PC-3 (cell line): ENCODE data around the gene CFAP206. TPM values are rescaled to one million over a fixed set of nuclear protein-coding genes. Genes with fewer than 3 reads are reported as not detected.

Experiments used
- ATAC-seq: fragments of 200-7000 bp; cut with Tn5 transposase; 2 replicates; pipeline ENCODE4 v1.9.1; 2020; ENCODE audit warnings: mild to moderate bottlenecking, moderate library complexity
- BruUV-seq: library from RNA; stranded (reverse); fragments of 400-500 nt; replicated peaks from 2 replicates; lab custom pipeline; 2021; lab: Mats Ljungman, UMichigan
- CTCF ChIA-PET: fragments of 300-600 bp; sonication (Branson Sonifier 250); formaldehyde crosslinking; loops from one replicate; lab custom pipeline; 2022; ENCODE audit warnings: antibody characterized with exemption; lab: Charles Lee
- POLR2A ChIA-PET: fragments of 300-600 bp; sonication (Branson Sonifier 250); formaldehyde crosslinking; loops from one replicate; lab custom pipeline; 2022; ENCODE audit warnings: antibody characterized with exemption; ENCODE audit not compliant: unreplicated experiment; lab: Charles Lee
- DNase-seq: peaks from one replicate; pipeline ENCODE4 v3.0.0-alpha.2; 2015
- H2AFZ ChIP-seq: fragments of 300-600 bp; sonication (generic); 2 replicates; pipeline ENCODE4 v1.6.0; 2016; ENCODE audit warnings: antibody characterized with exemption, low read length
- H3F3A ChIP-seq: fragments of 300-600 bp; sonication (generic); one replicate; pipeline ENCODE4 v1.6.0; 2017; ENCODE audit warnings: antibody characterized with exemption, low read length, control low read depth, mild to moderate bottlenecking; ENCODE audit not compliant: unreplicated experiment
- H3K27ac ChIP-seq: fragments of 300-600 bp; sonication (generic); 2 replicates; pipeline ENCODE4 v1.5.1; 2016; ENCODE audit warnings: mild to moderate bottlenecking, low read length
- H3K27me3 ChIP-seq: fragments of 300-600 bp; sonication (generic); 2 replicates; pipeline ENCODE4 v1.6.1; 2016; ENCODE audit warnings: low read length, mixed read lengths
- H3K36me3 ChIP-seq: fragments of 300-600 bp; sonication (generic); 2 replicates; pipeline ENCODE4 v1.6.1; 2016; ENCODE audit warnings: low read depth, mixed run types, low read length, mixed read lengths
- H3K4me1 ChIP-seq: fragments of 300-600 bp; sonication (generic); 2 replicates; pipeline ENCODE4 v1.5.1; 2016; ENCODE audit warnings: low read length; ENCODE audit not compliant: insufficient read depth
- H3K4me2 ChIP-seq: fragments of 300-600 bp; sonication (generic); 2 replicates; pipeline ENCODE4 v1.6.0; 2016; ENCODE audit warnings: low read length
- H3K4me3 ChIP-seq: fragments of 300-600 bp; sonication (generic); 2 replicates; pipeline ENCODE4 v1.5.1; 2016; ENCODE audit warnings: mild to moderate bottlenecking, low read length, mixed read lengths
- H3K79me2 ChIP-seq: fragments of 300-600 bp; sonication (generic); 2 replicates; pipeline ENCODE4 v1.6.1; 2017; ENCODE audit warnings: low read length, mixed read lengths
- H3K9ac ChIP-seq: fragments of 300-600 bp; sonication (generic); 2 replicates; pipeline ENCODE4 v1.6.0; 2016; ENCODE audit warnings: mild to moderate bottlenecking, low read length
- H3K9me2 ChIP-seq: fragments of 300-600 bp; sonication (generic); replicated peaks from 2 replicates; pipeline ENCODE4 v1.6.1; 2016; ENCODE audit warnings: mixed run types, low read length, mixed read lengths
- H3K9me3 ChIP-seq: fragments of 300-600 bp; sonication (generic); 2 replicates; pipeline ENCODE4 v1.6.1; 2016; ENCODE audit warnings: low read length, mixed read lengths
- H4K20me1 ChIP-seq: fragments of 300-600 bp; sonication (generic); 2 replicates; pipeline ENCODE4 v1.6.1; 2016; ENCODE audit warnings: low read length, mixed read lengths
- CTCF ChIP-seq: fragments of 300-600 bp; sonication (generic); conservative IDR thresholded peaks from 2 replicates; pipeline ENCODE4 v1.5.1; 2017; ENCODE audit warnings: antibody characterized with exemption, low read depth, mild to moderate bottlenecking, low read length
- EZH2 ChIP-seq: fragments of 300-600 bp; sonication (generic); IDR thresholded peaks from one replicate; pipeline ENCODE4 v1.6.1; 2017; ENCODE audit warnings: antibody characterized with exemption, mild to moderate bottlenecking, low read length; ENCODE audit not compliant: unreplicated experiment
- EZH2phosphoT487 ChIP-seq: fragments of 300-600 bp; sonication (generic); IDR thresholded peaks from 2 replicates; pipeline ENCODE4 v1.6.1; 2018; ENCODE audit warnings: mild to moderate bottlenecking, antibody characterized with exemption, low read length, borderline replicate concordance
- intact Hi-C: fragments of 100-400 bp; cut with micrococcal nuclease; formaldehyde crosslinking; loops from 2 replicates; pipeline ENCODE4 v1.9.0; 2023
- total RNA-seq: library from RNA; depleted of rRNA; stranded (reverse); fragments of >200 nt; gene quantifications from 2 replicates; pipeline ENCODE4 v1.2.3, GENCODE V29; 2014

Gene CFAP206
- total RNA-seq, 1 experiment from 2014 or later = 0.07 TPM

GRCh38 chr6:87366072-87366827, 41.5 kb upstream of the CFAP206 start:
- Histone ChIP-seq H3K9ac (no peak overlapping the region), H3F3A (no peaks in the 10 kb centered on the region), H2AFZ (no peak overlapping the region), H3K36me3 (no peaks in the 10 kb centered on the region), H3K27me3 (no peaks in the 10 kb centered on the region), H3K9me3 (no peaks in the 10 kb centered on the region), H3K4me2 (no peak overlapping the region), H3K9me2 (no peaks in the 10 kb centered on the region), H4K20me1 (no peaks in the 10 kb centered on the region), H3K4me3 (no peak overlapping the region), H3K4me1 (no peaks in the 10 kb centered on the region), H3K27ac (no peak overlapping the region), H3K79me2 (no peaks in the 10 kb centered on the region)
- no TSS peak for BruUV-seq
- POLR2A ChIA-PET = no interaction called here
- intact Hi-C loops = no loop called here
- DNase-seq (no peak), ATAC-seq (no peak)
- CTCF ChIA-PET = no interaction called here
- TF ChIP-seq CTCF (no peak), EZH2phosphoT487 (no peak), EZH2 (no peak)

GRCh38 chr6:87366899-87367298, 40.9 kb upstream of the CFAP206 start:
- intact Hi-C loops = no loop called here
- POLR2A ChIA-PET = no interaction called here
- Histone ChIP-seq H3K4me2 (no peak overlapping the region), H3K36me3 (no peaks in the 10 kb centered on the region), H3K9me3 (no peaks in the 10 kb centered on the region), H3K79me2 (no peaks in the 10 kb centered on the region), H3K9me2 (no peaks in the 10 kb centered on the region), H3K27me3 (no peaks in the 10 kb centered on the region), H3F3A (no peaks in the 10 kb centered on the region), H4K20me1 (no peaks in the 10 kb centered on the region), H3K4me3 (no peak overlapping the region), H3K9ac (no peak overlapping the region), H3K4me1 (no peaks in the 10 kb centered on the region), H2AFZ (no peak overlapping the region), H3K27ac (no peak overlapping the region)
- TF ChIP-seq EZH2 (no peak), CTCF (no peak), EZH2phosphoT487 (no peak)
- ATAC-seq (no peak), DNase-seq (no peak)
- CTCF ChIA-PET = no interaction called here
- BruUV-seq = no TSS peak

- Histone ChIP-seq H3K4me1 (no peaks in the 10 kb centered on the region), H3K9me2 (no peaks in the 10 kb centered on the region), H3K27ac (no peak overlapping the region), H3K79me2 (no peaks in the 10 kb centered on the region), H3F3A (no peaks in the 10 kb centered on the region), H3K36me3 (no peaks in the 10 kb centered on the region), H3K4me3 (no peak overlapping the region), H3K9me3 (no peaks in the 10 kb centered on the region), H3K27me3 (no peaks in the 10 kb centered on the region), H4K20me1 (no peaks in the 10 kb centered on the region), H3K9ac (no peak overlapping the region), H3K4me2 (no peak overlapping the region), H2AFZ (no peak overlapping the region)
- ATAC-seq (no peak), DNase-seq (no peak)
- TF ChIP-seq EZH2phosphoT487 = no peak
- TF ChIP-seq CTCF = no peak
- TF ChIP-seq EZH2 = no peak
- intact Hi-C loops = no loop called here
- BruUV-seq = no TSS peak
- ChIA-PET POLR2A (no interaction called here), CTCF (no interaction called here)
Observed at GRCh38 chr6:87373377-87373776, 34.4 kb upstream of the CFAP206 start.
